GM23338 (cell line): ENCODE results near the gene PRKG2. TPM values are rescaled to one million over a fixed set of nuclear protein-coding genes. Genes with fewer than 3 reads are reported as not detected.
A peak's percentile ranks its signal among the peaks of the same experiment; 100 is the strongest.

Experiments used
- ATAC-seq: fragments of 200-7000 bp; cut with Tn5 transposase; 3 replicates; pipeline ENCODE4 v1.9.1; 2020
- DNase-seq: peaks from one replicate; pipeline ENCODE4 v3.0.0-alpha.2; 2015; ENCODE audit warnings: low spot score
- H2AFZ ChIP-seq: fragments of 200-600 bp; sonication (generic); 2 replicates; pipeline ENCODE4 v1.8.0; 2016; ENCODE audit warnings: antibody characterized with exemption, mild to moderate bottlenecking, moderate library complexity
- H3F3A ChIP-seq: fragments of 200-600 bp; sonication (generic); replicated peaks from 2 replicates; pipeline ENCODE4 v1.8.0; 2017; ENCODE audit warnings: antibody characterized with exemption, mixed run types, low read depth
- H3K27ac ChIP-seq: fragments of 200-600 bp; sonication (generic); 2 replicates; pipeline ENCODE4 v1.6.1; 2016; ENCODE audit warnings: low read depth
- H3K27me3 ChIP-seq: fragments of 200-600 bp; sonication (generic); 2 replicates; pipeline ENCODE4 v1.8.0; 2016; ENCODE audit warnings: mild to moderate bottlenecking, mixed run types, moderate library complexity; ENCODE audit not compliant: insufficient read depth
- H3K36me3 ChIP-seq: fragments of 200-600 bp; sonication (generic); 2 replicates; pipeline ENCODE4 v1.8.0; 2016; ENCODE audit warnings: mild to moderate bottlenecking; ENCODE audit not compliant: insufficient read depth
- H3K4me1 ChIP-seq: fragments of 200-600 bp; sonication (generic); 2 replicates; pipeline ENCODE4 v1.8.0; 2016; ENCODE audit warnings: mild to moderate bottlenecking, moderate library complexity; ENCODE audit not compliant: insufficient read depth
- H3K4me2 ChIP-seq: fragments of 200-600 bp; sonication (generic); 2 replicates; pipeline ENCODE4 v1.7.1; 2017; ENCODE audit warnings: mixed run types
- H3K4me3 ChIP-seq: fragments of 200-600 bp; sonication (generic); 2 replicates; pipeline ENCODE4 v1.6.1; 2016; ENCODE audit warnings: mixed run types
- H3K79me2 ChIP-seq: fragments of 200-600 bp; sonication (generic); replicated peaks from 2 replicates; pipeline ENCODE4 v1.8.0; 2017; ENCODE audit warnings: mild to moderate bottlenecking; ENCODE audit not compliant: insufficient read depth
- H3K9me2 ChIP-seq: fragments of 200-600 bp; sonication (generic); 2 replicates; pipeline ENCODE4 v1.8.0; 2017; ENCODE audit not compliant: insufficient read depth
- H4K20me1 ChIP-seq: fragments of 200-600 bp; sonication (generic); replicated peaks from 2 replicates; pipeline ENCODE4 v1.8.0; 2017; ENCODE audit warnings: mild to moderate bottlenecking; ENCODE audit not compliant: insufficient read depth
- H3K27ac Mint-ChIP-seq: 2 replicates; pipeline ENCODE4 v1.8.0; 2020; ENCODE audit warnings: inconsistent platforms, mild to moderate bottlenecking, moderate library complexity, mixed read lengths
- H3K27me3 Mint-ChIP-seq: 3 replicates; pipeline ENCODE4 v1.8.0; 2022; ENCODE audit warnings: low read depth, mild to moderate bottlenecking, moderate library complexity, mixed read lengths, inconsistent platforms; ENCODE audit not compliant: insufficient read depth, poor library complexity
- H3K36me3 Mint-ChIP-seq: 3 replicates; pipeline ENCODE4 v1.8.0; 2021; ENCODE audit warnings: low read depth, mild to moderate bottlenecking, inconsistent platforms, moderate library complexity, mixed read lengths
- H3K4me1 Mint-ChIP-seq: 3 replicates; pipeline ENCODE4 v1.8.0; 2020; ENCODE audit warnings: mild to moderate bottlenecking, inconsistent platforms, mixed read lengths
- H3K4me3 Mint-ChIP-seq: 3 replicates; pipeline ENCODE4 v1.8.0; 2021; ENCODE audit warnings: moderate library complexity, mild to moderate bottlenecking, inconsistent platforms, mixed read lengths
- H3K9me3 Mint-ChIP-seq: 3 replicates; pipeline ENCODE4 v1.8.0; 2020; ENCODE audit warnings: moderate library complexity, mild to moderate bottlenecking, inconsistent platforms, mixed read lengths
- CREB1 ChIP-seq: fragments of 250-450 bp; sonication (Bioruptor Pico); IDR thresholded peaks from 2 replicates; pipeline ENCODE4 v1.5.0; 2020; ENCODE audit warnings: low read depth, mild to moderate bottlenecking, moderate library complexity
- EZH2 ChIP-seq: fragments of 200-600 bp; sonication (generic); IDR thresholded peaks from one replicate; pipeline ENCODE4 v1.8.0; 2017; ENCODE audit warnings: antibody characterized with exemption, mild to moderate bottlenecking, low read depth; ENCODE audit not compliant: unreplicated experiment
- EZH2phosphoT487 ChIP-seq: fragments of 200-600 bp; sonication (generic); IDR thresholded peaks from one replicate; pipeline ENCODE4 v1.8.1; 2018; ENCODE audit warnings: antibody characterized with exemption; ENCODE audit not compliant: unreplicated experiment
- JUNB ChIP-seq: IDR thresholded peaks from one replicate; pipeline ENCODE4 v1.6.1; 2016; ENCODE audit warnings: antibody characterized with exemption; ENCODE audit not compliant: unreplicated experiment
- NANOG ChIP-seq: IDR thresholded peaks from 2 replicates; pipeline ENCODE4 v1.6.1; 2016; ENCODE audit warnings: antibody characterized with exemption, borderline replicate concordance
- POLR2AphosphoS5 ChIP-seq: IDR thresholded peaks from 2 replicates; pipeline ENCODE4 v1.6.1; 2016; ENCODE audit warnings: antibody characterized with exemption, low read depth
- STAT1 ChIP-seq: IDR thresholded peaks from one replicate; pipeline ENCODE4 v1.6.1; 2016; ENCODE audit warnings: antibody characterized with exemption; ENCODE audit not compliant: unreplicated experiment
- ZNF114 ChIP-seq: fragments of 250-450 bp; sonication (Bioruptor Pico); IDR thresholded peaks from 2 replicates; pipeline ENCODE4 v1.5.0; 2020; ENCODE audit warnings: mild to moderate bottlenecking, moderate library complexity
- polyA plus RNA-seq: library from polyadenylated mRNA; unstranded; fragments of >200 nt; fragmentation: Nextera tagmentation; extraction: Ambion mirVana; gene quantifications from 2 replicates; pipeline ENCODE4 v1.2.1, GENCODE V29; 2016
- total RNA-seq: library from RNA; depleted of rRNA; stranded (reverse); fragments of >200 nt; shearing (Covaris generic); gene quantifications from 2 replicates; pipeline ENCODE4 v1.2.3, GENCODE V29; 2014
- TF ChIP-seq, protein P1 (sequence below): fragments of 250-450 bp; sonication (Bioruptor Pico); IDR thresholded peaks from 2 replicates; pipeline ENCODE4 v1.5.0; 2020; ENCODE audit warnings: mild to moderate bottlenecking, moderate library complexity
- TF ChIP-seq, protein P2 (sequence below): IDR thresholded peaks from one replicate; pipeline ENCODE4 v1.6.1; 2018; ENCODE audit warnings: antibody characterized with exemption; ENCODE audit not compliant: unreplicated experiment
- TF ChIP-seq, protein P3 (sequence below): IDR thresholded peaks from 2 replicates; pipeline ENCODE4 v1.6.1; 2016; ENCODE audit warnings: antibody characterized with exemption
- TF ChIP-seq, protein P4 (sequence below), 2 experiments: fragments of 200-600 bp in 1 of 2; sonication (generic) in 1 of 2; conservative IDR thresholded peaks; 2 replicates each; pipeline versions ENCODE4 v1.5.1 to v1.6.1; 2016 to 2017; ENCODE audit warnings: antibody characterized with exemption in 2 of 2, low read depth in 2 of 2, mild to moderate bottlenecking in 2 of 2, moderate library complexity in 1 of 2

The PRKG2 gene
- total and polyA plus RNA-seq, 2 experiments from 2014 or later: 1.9 to 3.6 TPM

DNA sequence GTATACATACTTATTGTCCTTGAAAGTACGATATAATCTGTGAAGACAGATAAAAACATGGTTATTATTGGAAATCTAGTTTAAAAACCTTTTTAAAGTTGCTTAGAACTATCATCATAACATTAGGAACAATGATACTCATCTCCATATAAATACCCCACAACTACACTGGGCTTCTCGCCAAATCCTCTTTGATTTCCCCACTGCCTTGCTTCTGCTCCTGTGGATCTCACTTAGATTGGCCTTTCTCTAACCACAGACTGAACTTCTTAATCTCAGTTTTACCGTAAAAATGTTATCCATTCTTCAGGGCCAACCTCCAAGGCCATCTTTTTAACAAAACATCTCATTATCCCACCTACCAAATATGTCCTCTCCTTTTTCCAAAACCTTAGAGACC is 77.6 kb downstream of the PRKG2 start (continued):
- TF ChIP-seq, protein P1, sequence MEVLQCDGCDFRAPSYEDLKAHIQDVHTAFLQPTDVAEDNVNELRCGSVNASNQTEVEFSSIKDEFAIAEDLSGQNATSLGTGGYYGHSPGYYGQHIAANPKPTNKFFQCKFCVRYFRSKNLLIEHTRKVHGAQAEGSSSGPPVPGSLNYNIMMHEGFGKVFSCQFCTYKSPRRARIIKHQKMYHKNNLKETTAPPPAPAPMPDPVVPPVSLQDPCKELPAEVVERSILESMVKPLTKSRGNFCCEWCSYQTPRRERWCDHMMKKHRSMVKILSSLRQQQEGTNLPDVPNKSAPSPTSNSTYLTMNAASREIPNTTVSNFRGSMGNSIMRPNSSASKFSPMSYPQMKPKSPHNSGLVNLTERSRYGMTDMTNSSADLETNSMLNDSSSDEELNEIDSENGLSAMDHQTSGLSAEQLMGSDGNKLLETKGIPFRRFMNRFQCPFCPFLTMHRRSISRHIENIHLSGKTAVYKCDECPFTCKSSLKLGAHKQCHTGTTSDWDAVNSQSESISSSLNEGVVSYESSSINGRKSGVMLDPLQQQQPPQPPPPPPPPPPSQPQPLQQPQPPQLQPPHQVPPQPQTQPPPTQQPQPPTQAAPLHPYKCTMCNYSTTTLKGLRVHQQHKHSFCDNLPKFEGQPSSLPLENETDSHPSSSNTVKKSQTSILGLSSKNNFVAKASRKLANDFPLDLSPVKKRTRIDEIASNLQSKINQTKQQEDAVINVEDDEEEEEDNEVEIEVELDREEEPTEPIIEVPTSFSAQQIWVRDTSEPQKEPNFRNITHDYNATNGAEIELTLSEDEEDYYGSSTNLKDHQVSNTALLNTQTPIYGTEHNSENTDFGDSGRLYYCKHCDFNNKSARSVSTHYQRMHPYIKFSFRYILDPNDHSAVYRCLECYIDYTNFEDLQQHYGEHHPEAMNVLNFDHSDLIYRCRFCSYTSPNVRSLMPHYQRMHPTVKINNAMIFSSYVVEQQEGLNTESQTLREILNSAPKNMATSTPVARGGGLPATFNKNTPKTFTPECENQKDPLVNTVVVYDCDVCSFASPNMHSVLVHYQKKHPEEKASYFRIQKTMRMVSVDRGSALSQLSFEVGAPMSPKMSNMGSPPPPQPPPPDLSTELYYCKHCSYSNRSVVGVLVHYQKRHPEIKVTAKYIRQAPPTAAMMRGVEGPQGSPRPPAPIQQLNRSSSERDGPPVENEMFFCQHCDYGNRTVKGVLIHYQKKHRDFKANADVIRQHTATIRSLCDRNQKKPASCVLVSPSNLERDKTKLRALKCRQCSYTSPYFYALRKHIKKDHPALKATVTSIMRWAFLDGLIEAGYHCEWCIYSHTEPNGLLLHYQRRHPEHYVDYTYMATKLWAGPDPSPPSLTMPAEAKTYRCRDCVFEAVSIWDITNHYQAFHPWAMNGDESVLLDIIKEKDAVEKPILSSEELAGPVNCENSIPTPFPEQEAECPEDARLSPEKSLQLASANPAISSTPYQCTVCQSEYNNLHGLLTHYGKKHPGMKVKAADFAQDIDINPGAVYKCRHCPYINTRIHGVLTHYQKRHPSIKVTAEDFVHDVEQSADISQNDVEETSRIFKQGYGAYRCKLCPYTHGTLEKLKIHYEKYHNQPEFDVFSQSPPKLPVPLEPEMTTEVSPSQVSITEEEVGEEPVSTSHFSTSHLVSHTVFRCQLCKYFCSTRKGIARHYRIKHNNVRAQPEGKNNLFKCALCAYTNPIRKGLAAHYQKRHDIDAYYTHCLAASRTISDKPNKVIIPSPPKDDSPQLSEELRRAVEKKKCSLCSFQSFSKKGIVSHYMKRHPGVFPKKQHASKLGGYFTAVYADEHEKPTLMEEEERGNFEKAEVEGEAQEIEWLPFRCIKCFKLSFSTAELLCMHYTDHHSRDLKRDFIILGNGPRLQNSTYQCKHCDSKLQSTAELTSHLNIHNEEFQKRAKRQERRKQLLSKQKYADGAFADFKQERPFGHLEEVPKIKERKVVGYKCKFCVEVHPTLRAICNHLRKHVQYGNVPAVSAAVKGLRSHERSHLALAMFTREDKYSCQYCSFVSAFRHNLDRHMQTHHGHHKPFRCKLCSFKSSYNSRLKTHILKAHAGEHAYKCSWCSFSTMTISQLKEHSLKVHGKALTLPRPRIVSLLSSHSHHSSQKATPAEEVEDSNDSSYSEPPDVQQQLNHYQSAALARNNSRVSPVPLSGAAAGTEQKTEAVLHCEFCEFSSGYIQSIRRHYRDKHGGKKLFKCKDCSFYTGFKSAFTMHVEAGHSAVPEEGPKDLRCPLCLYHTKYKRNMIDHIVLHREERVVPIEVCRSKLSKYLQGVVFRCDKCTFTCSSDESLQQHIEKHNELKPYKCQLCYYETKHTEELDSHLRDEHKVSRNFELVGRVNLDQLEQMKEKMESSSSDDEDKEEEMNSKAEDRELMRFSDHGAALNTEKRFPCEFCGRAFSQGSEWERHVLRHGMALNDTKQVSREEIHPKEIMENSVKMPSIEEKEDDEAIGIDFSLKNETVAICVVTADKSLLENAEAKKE (CRISPR knock-in tag): no peak
- TF ChIP-seq CREB1 (CRISPR knock-in tag): no peak
- TF ChIP-seq ZNF114: no peak
- no peak for TF ChIP-seq EZH2

DNA sequence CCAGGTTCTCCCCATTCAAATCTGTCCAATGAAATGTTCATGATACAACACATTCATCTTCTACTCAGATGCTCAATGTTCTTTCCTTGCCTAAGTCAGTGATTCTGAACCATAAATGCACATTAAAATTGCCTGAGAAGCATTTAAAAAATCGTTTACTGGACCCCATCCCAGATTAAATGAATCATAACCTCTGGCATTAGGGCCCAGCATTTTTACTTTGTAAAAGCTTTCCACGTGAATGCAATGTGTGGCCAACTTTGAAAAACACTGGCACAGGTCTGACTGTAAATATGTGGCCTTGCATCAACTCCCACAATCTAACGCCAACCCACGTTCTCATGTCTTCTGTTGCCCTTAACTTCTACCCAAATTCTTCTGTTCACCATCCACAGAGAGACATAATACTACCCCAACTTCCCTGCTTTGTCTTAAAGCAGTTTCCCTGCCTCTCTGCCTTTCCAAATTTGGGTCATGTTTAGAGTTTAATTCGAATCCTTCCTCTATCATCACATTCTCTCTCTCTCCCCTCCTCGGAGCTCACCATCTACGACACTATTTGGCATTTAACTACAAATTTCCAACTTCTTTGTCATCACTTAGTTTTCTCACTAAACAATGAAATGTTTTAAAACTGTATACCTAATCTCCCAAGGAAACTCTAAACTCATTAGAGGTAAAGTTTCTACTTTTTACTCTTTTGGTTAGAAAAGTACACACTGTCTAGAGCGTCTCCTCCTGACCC is 78.7 kb downstream of the PRKG2 start:
- no peak overlapping the region for H3K4me3 Mint-ChIP-seq
- H3K4me1 ChIP-seq: peaks cover 14% of the 10 kb centered on the region
- no peaks in the 10 kb centered on the region for H4K20me1 ChIP-seq
- no peaks in the 10 kb centered on the region for H3K9me3 Mint-ChIP-seq
- peaks cover 3% of the 10 kb centered on the region for H3K27me3 Mint-ChIP-seq
- peaks cover 16% of the 10 kb centered on the region for H3K4me1 Mint-ChIP-seq
- H2AFZ ChIP-seq: no peak overlapping the region
- H3K4me3 ChIP-seq: no peak overlapping the region
- no peaks in the 10 kb centered on the region for H3F3A ChIP-seq
- H3K79me2 ChIP-seq: no peaks in the 10 kb centered on the region
- no peaks in the 10 kb centered on the region for H3K9me2 ChIP-seq
- no peaks in the 10 kb centered on the region for H3K36me3 Mint-ChIP-seq
- H3K27ac ChIP-seq: no peak overlapping the region
- ATAC-seq (no peak), DNase-seq (no peak)
- H3K36me3 ChIP-seq: no peaks in the 10 kb centered on the region
- H3K27ac Mint-ChIP-seq: peak overlapping the region; percentile 0; the same call in 1 of the 2 replicates
- TF ChIP-seq JUNB (no peak), NANOG (no peak), POLR2AphosphoS5 (no peak), STAT1 (no peak), ZNF114 (no peak), EZH2phosphoT487 (no peak), EZH2 (no peak)
- TF ChIP-seq, protein P2, sequence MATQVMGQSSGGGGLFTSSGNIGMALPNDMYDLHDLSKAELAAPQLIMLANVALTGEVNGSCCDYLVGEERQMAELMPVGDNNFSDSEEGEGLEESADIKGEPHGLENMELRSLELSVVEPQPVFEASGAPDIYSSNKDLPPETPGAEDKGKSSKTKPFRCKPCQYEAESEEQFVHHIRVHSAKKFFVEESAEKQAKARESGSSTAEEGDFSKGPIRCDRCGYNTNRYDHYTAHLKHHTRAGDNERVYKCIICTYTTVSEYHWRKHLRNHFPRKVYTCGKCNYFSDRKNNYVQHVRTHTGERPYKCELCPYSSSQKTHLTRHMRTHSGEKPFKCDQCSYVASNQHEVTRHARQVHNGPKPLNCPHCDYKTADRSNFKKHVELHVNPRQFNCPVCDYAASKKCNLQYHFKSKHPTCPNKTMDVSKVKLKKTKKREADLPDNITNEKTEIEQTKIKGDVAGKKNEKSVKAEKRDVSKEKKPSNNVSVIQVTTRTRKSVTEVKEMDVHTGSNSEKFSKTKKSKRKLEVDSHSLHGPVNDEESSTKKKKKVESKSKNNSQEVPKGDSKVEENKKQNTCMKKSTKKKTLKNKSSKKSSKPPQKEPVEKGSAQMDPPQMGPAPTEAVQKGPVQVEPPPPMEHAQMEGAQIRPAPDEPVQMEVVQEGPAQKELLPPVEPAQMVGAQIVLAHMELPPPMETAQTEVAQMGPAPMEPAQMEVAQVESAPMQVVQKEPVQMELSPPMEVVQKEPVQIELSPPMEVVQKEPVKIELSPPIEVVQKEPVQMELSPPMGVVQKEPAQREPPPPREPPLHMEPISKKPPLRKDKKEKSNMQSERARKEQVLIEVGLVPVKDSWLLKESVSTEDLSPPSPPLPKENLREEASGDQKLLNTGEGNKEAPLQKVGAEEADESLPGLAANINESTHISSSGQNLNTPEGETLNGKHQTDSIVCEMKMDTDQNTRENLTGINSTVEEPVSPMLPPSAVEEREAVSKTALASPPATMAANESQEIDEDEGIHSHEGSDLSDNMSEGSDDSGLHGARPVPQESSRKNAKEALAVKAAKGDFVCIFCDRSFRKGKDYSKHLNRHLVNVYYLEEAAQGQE: no peak
- TF ChIP-seq, protein P3, sequence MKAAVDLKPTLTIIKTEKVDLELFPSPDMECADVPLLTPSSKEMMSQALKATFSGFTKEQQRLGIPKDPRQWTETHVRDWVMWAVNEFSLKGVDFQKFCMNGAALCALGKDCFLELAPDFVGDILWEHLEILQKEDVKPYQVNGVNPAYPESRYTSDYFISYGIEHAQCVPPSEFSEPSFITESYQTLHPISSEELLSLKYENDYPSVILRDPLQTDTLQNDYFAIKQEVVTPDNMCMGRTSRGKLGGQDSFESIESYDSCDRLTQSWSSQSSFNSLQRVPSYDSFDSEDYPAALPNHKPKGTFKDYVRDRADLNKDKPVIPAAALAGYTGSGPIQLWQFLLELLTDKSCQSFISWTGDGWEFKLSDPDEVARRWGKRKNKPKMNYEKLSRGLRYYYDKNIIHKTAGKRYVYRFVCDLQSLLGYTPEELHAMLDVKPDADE: no peak
- TF ChIP-seq, protein P4, sequence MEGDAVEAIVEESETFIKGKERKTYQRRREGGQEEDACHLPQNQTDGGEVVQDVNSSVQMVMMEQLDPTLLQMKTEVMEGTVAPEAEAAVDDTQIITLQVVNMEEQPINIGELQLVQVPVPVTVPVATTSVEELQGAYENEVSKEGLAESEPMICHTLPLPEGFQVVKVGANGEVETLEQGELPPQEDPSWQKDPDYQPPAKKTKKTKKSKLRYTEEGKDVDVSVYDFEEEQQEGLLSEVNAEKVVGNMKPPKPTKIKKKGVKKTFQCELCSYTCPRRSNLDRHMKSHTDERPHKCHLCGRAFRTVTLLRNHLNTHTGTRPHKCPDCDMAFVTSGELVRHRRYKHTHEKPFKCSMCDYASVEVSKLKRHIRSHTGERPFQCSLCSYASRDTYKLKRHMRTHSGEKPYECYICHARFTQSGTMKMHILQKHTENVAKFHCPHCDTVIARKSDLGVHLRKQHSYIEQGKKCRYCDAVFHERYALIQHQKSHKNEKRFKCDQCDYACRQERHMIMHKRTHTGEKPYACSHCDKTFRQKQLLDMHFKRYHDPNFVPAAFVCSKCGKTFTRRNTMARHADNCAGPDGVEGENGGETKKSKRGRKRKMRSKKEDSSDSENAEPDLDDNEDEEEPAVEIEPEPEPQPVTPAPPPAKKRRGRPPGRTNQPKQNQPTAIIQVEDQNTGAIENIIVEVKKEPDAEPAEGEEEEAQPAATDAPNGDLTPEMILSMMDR (conservative IDR thresholded peaks at IDR 0.05; ENCODE audit: low read depth in 2 of 2): no peak
- no peaks in the 10 kb centered on the region for H3K27me3 ChIP-seq
- no peak overlapping the region for H3K4me2 ChIP-seq
